CD4-positive, CD25-positive, alpha-beta regulatory T cell (primary cell): Measurements from ENCODE around the gene CRPPA. TPM values are rescaled to one million over a fixed set of nuclear protein-coding genes. Genes with fewer than 3 reads are reported as not detected.

Experiments
- ATAC-seq, 2 donors: fragments of 150-1000 bp; cut with Tn5 transposase; one replicate each; pipeline ENCODE4 v1.10.0; 2021; ENCODE audit warnings: low read depth in 2 of 2, moderate number of reproducible peaks in 2 of 2, moderate library complexity in 1 of 2
- DNase-seq, 3 donors: peaks; one replicate each; pipeline versions ENCODE4 v3.0.0 to v3.0.0-alpha.2; 2012 to 2022; ENCODE audit warnings: mixed read lengths in 1 of 3
- H3K27ac ChIP-seq: one replicate; pipeline ENCODE4 v1.7.0; 2013; ENCODE audit warnings: mild to moderate bottlenecking, low read length; ENCODE audit not compliant: insufficient read depth, poor library complexity, severe bottlenecking
- H3K27me3 ChIP-seq: one replicate; pipeline ENCODE4 v1.7.0; 2013; ENCODE audit warnings: low read length; ENCODE audit not compliant: control insufficient read depth, insufficient read depth
- H3K36me3 ChIP-seq: one replicate; pipeline ENCODE4 v1.7.0; 2013; ENCODE audit warnings: mild to moderate bottlenecking, low read length, moderate library complexity; ENCODE audit not compliant: control insufficient read depth, insufficient read depth
- H3K4me1 ChIP-seq: 2 replicates; pipeline ENCODE4 v1.7.0; 2013; ENCODE audit warnings: mild to moderate bottlenecking, low read length; ENCODE audit not compliant: insufficient read depth, control insufficient read depth, poor library complexity, severe bottlenecking
- H3K4me3 ChIP-seq: one replicate; pipeline ENCODE4 v1.7.0; 2013; ENCODE audit warnings: low read depth, mild to moderate bottlenecking, low read length, moderate library complexity
- H3K9me3 ChIP-seq, 2 experiments: 1 replicate in 1 of 2; 2 replicates in 1 of 2; pipeline ENCODE4 v1.7.0; 2013; ENCODE audit warnings: low read length in 2 of 2, mild to moderate bottlenecking in 1 of 2, moderate library complexity in 1 of 2; ENCODE audit not compliant: control insufficient read depth in 2 of 2
- H3K27ac Mint-ChIP-seq, 3 donors: one replicate each; pipeline ENCODE4 v1.8.0; 2020 to 2022; ENCODE audit warnings: mild to moderate bottlenecking in 3 of 3, mixed read lengths in 3 of 3, moderate library complexity in 2 of 3
- H3K27me3 Mint-ChIP-seq: one replicate; pipeline ENCODE4 v1.8.0; 2022; ENCODE audit warnings: mild to moderate bottlenecking, mixed read lengths
- H3K36me3 Mint-ChIP-seq: one replicate; pipeline ENCODE4 v1.8.0; 2020; ENCODE audit warnings: mixed read lengths
- H3K4me1 Mint-ChIP-seq, 4 donors: one replicate each; pipeline ENCODE4 v1.8.0; 2020 to 2022; ENCODE audit warnings: mixed read lengths in 4 of 4, mild to moderate bottlenecking in 1 of 4
- H3K4me3 Mint-ChIP-seq, 4 donors: one replicate each; pipeline ENCODE4 v1.8.0; 2020 to 2022; ENCODE audit warnings: mild to moderate bottlenecking in 4 of 4, mixed read lengths in 4 of 4, moderate library complexity in 3 of 4
- H3K9me3 Mint-ChIP-seq, 7 donors: one replicate each; pipeline ENCODE4 v1.8.0; 2020 to 2022; ENCODE audit warnings: mixed read lengths in 7 of 7, mild to moderate bottlenecking in 3 of 7, moderate library complexity in 2 of 7
- polyA plus RNA-seq, 4 donors: library from polyadenylated mRNA; unstranded; fragments of 300-500 nt; fragmentation: Illumina TruSeq; gene quantifications; one replicate each; pipeline ENCODE4 v1.2.3, GENCODE V29; 2021
- total RNA-seq: library from RNA; stranded (reverse); gene quantifications from one replicate; pipeline ENCODE4 v1.2.3, GENCODE V29; 2022

CRPPA gene
- total and polyA plus RNA-seq, 5 donors from 2014 or later, result 0.03 to 0.17 (median 0.10) TPM; not detected in 1

DNA sequence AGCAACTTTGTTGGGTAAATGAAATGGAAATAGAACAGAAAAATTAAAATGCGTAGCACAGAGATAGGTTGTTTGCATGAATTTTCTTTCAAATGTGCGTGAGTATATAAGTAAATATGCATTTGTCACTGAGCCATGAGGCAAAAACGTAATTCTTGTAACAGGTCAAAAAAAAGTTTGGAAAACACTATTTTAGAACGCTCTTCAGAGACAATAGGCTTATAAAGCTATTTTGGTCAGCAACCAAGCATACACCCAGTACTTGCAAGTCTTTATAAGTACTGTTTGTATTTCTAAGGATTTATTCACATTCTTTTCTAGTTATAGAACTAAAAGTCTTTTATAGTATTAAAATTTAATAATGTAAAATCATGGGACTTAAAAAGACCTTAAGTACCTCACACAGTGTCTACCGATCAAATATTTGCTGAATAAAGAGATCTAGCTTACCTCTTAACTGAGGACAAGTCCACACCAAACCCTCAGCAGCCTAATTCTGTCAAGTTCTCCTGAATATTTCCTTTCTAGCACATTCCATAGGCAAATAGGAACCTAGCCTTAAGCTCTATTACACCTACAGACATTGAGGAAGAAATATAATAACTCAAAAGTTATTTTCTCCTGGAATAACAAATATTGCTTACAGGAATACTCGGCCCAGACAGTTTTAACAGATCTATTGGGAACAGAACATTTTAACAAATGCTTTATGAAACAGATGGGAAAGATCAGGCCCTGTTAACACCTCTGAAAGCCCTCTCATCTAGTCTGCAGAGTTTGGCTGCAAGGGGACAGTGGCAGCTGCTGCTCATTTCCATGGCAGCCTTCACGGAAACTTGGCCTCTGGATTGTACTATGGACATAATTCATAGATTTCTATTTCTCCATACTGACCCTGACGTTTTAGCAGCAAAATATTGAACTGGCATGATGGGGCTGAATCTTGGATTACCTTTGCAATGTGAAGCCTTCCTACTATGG lies 8.8 kb downstream of the CRPPA start:
- H3K27me3 ChIP-seq, result no peaks in the 10 kb centered on the region
- Mint-ChIP-seq H3K27ac (no peak overlapping the region), H3K9me3 (peaks cover 0 to 2% (median 0%) of the 10 kb centered on the region in 7 donors), H3K36me3 (no peaks in the 10 kb centered on the region), H3K4me1 (no peaks in the 10 kb centered on the region), H3K27me3 (no peaks in the 10 kb centered on the region), H3K4me3 (no peak overlapping the region)
- DNase-seq (no peak), ATAC-seq (no peak)
- H3K36me3 ChIP-seq, result no peaks in the 10 kb centered on the region
- no peaks in the 10 kb centered on the region for H3K9me3 ChIP-seq
- no peak overlapping the region for H3K4me3 ChIP-seq
- H3K27ac ChIP-seq, result no peak overlapping the region
- no peaks in the 10 kb centered on the region for H3K4me1 ChIP-seq

DNA sequence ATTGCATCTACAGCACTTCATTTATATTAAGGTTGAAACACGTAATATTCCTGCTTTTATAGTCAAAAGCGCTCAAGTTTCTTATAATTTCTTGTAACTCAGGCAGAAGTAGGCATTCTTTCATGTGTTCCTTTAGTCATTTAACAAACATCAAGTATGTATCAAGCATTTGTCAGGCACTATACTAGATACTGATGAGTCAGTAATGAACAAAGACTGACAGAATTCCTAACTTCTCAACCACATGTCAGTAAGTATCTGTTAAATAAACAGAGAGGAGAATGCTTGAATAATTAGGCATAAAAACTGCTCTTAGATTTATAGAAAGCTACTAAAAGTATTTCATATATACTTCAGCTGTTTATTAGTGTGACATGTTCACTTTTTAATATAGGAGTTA lies 9.9 kb downstream of the CRPPA start:
- Mint-ChIP-seq H3K4me1 (no peaks in the 10 kb centered on the region), H3K9me3 (peaks cover 0 to 2% (median 0%) of the 10 kb centered on the region in 7 donors), H3K4me3 (no peak overlapping the region), H3K27ac (no peak overlapping the region), H3K36me3 (no peaks in the 10 kb centered on the region), H3K27me3 (no peaks in the 10 kb centered on the region)
- Histone ChIP-seq H3K36me3 (no peaks in the 10 kb centered on the region), H3K27me3 (no peaks in the 10 kb centered on the region), H3K9me3 (no peaks in the 10 kb centered on the region), H3K4me3 (no peak overlapping the region), H3K27ac (no peak overlapping the region), H3K4me1 (no peaks in the 10 kb centered on the region)
- DNase-seq, result no peak
- ATAC-seq, result no peak

DNA sequence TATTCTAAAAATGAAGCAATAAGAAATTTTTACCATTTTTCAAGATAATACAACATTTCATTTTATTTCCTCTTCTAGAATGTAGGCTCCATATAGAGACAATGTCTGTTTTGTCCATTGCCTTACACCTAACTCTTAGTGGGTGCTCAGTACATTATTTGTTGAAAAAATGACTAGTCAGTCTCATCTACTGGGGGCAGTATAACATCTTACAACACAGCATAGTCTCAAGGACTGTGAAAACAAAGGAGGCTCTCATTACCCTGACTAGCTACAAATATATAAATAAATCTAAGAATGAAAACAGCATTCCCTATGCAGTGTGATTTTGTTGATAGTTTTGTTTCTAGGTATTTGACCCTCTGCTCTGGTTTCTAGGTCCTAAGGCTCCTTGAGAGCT lies 11.6 kb downstream of the CRPPA start:
- H3K27ac Mint-ChIP-seq, result no peak overlapping the region
- Histone ChIP-seq H3K4me3 (no peak overlapping the region), H3K27me3 (no peaks in the 10 kb centered on the region), H3K4me1 (no peaks in the 10 kb centered on the region), H3K9me3 (no peaks in the 10 kb centered on the region), H3K36me3 (no peaks in the 10 kb centered on the region), H3K27ac (no peak overlapping the region)
- peaks cover 0 to 7% (median 0%) of the 10 kb centered on the region in 7 donors for H3K9me3 Mint-ChIP-seq
- DNase-seq (no peak), ATAC-seq (no peak)
- H3K4me3 Mint-ChIP-seq, result no peak overlapping the region
- no peaks in the 10 kb centered on the region for H3K36me3 Mint-ChIP-seq
- H3K27me3 Mint-ChIP-seq, result no peaks in the 10 kb centered on the region
- H3K4me1 Mint-ChIP-seq, result no peaks in the 10 kb centered on the region

DNA sequence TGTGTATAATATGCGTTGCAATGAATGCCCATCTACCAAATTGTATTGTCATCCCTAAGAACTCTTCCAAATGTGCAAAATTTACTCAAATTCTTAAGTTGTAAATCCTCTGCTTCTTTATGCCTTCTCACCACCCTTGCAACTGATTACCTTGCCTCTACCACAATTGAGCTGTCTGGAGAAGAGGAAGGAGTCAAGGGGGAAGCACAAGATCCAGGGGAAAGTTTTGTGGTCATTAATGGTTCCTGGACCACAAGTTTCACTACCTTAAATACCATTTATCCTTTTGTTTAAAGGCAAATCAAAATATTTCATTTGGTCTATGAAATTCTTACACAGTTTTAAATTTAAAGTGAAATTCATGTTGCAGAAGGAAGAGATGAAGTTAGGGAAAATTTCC lies 16.7 kb downstream of the CRPPA start:
- Histone ChIP-seq H3K36me3 (no peaks in the 10 kb centered on the region), H3K4me3 (no peak overlapping the region), H3K4me1 (no peaks in the 10 kb centered on the region), H3K27me3 (no peaks in the 10 kb centered on the region), H3K9me3 (peaks cover 0 to 21% of the 10 kb centered on the region in 2 experiments), H3K27ac (no peak overlapping the region)
- ATAC-seq, result no peak
- no peaks in the 10 kb centered on the region for H3K27me3 Mint-ChIP-seq
- H3K4me1 Mint-ChIP-seq, result no peaks in the 10 kb centered on the region
- no peaks in the 10 kb centered on the region for H3K36me3 Mint-ChIP-seq
- H3K27ac Mint-ChIP-seq, result no peak overlapping the region
- no peak overlapping the region for H3K4me3 Mint-ChIP-seq
- DNase-seq, result no peak
- H3K9me3 Mint-ChIP-seq, result peaks cover 0 to 24% (median 7%) of the 10 kb centered on the region in 7 donors

DNA sequence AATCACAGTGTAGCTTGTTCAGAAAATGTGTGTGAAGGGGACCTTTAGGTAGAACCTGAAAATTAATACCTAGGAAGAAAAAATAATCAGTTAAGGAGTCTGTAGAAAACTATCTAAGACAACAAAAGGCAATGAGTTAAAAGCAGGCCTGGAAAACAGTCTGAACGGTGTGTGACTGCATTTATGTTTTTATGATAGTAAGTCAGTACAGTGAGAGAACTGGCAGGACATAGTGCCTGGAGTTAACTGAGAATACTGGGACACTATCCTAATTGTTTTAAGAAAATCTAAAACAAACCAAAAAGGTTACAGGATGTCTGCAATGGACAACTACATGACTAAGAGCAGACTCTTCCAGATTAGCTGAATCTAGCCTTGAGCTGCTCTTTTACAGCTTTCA lies 17.9 kb downstream of the CRPPA start:
- H3K9me3 Mint-ChIP-seq, result peaks cover 0 to 24% (median 7%) of the 10 kb centered on the region in 7 donors
- H3K36me3 Mint-ChIP-seq, result no peaks in the 10 kb centered on the region
- no peak overlapping the region for H3K27ac Mint-ChIP-seq
- H3K4me3 ChIP-seq, result no peak overlapping the region
- H3K4me3 Mint-ChIP-seq, result no peak overlapping the region
- no peaks in the 10 kb centered on the region for H3K27me3 ChIP-seq
- no peak overlapping the region for H3K27ac ChIP-seq
- H3K27me3 Mint-ChIP-seq, result no peaks in the 10 kb centered on the region
- peaks cover 0 to 26% of the 10 kb centered on the region in 2 experiments for H3K9me3 ChIP-seq
- no peaks in the 10 kb centered on the region for H3K4me1 Mint-ChIP-seq
- no peaks in the 10 kb centered on the region for H3K4me1 ChIP-seq
- no peaks in the 10 kb centered on the region for H3K36me3 ChIP-seq
- no peak for ATAC-seq
- no peak for DNase-seq

DNA sequence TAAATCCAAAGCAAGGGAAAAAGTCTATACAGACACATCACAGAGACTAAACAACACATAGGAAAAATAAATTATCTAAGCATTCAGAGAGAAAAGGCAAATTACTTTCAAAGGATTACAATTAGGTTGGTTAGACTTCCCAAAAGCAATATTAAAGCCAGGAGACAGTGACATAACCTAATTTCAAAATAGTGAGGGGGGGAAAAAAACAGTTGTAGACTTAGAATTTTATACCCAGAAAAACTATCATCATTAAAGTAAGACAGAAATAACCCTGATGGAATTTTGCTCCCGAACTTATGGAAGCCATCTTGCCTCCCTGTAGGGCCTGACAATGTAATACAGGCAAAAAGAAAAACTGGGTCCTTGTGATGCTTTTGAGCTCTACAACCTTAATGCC lies 18.4 kb downstream of the CRPPA start:
- no peaks in the 10 kb centered on the region for H3K27me3 Mint-ChIP-seq
- H3K36me3 ChIP-seq, result no peaks in the 10 kb centered on the region
- H3K27ac ChIP-seq, result no peak overlapping the region
- H3K4me3 Mint-ChIP-seq, result no peak overlapping the region
- H3K27ac Mint-ChIP-seq, result no peak overlapping the region
- peaks cover 2 to 24% (median 7%) of the 10 kb centered on the region in 7 donors for H3K9me3 Mint-ChIP-seq
- H3K36me3 Mint-ChIP-seq, result no peaks in the 10 kb centered on the region
- H3K4me1 ChIP-seq, result no peaks in the 10 kb centered on the region
- H3K4me3 ChIP-seq, result no peak overlapping the region
- no peaks in the 10 kb centered on the region for H3K4me1 Mint-ChIP-seq
- H3K9me3 ChIP-seq, result peaks cover 0 to 27% of the 10 kb centered on the region in 2 experiments
- ATAC-seq (no peak), DNase-seq (no peak)
- no peaks in the 10 kb centered on the region for H3K27me3 ChIP-seq

DNA sequence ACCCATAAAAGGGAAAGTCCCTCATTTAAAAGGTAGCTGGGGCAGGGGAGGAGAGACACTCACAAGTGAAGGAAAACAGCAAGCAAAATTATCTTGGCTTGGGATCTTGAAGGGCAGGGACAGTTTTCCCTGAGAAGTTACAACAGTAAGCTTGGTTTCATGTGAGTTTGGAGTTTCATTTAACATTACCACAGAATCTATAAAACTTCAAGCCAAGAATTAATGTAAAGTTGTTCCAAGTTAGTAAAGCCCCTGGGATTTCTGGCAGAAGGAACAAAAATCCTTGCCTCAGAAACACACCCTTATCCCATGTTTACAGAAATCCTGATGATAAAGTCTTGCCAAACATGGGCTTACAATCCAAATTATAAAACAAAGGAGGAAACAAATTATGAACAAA lies 19.2 kb downstream of the CRPPA start:
- Histone ChIP-seq H3K4me1 (no peaks in the 10 kb centered on the region), H3K36me3 (no peaks in the 10 kb centered on the region), H3K9me3 (peaks cover 0 to 28% of the 10 kb centered on the region in 2 experiments), H3K27me3 (no peaks in the 10 kb centered on the region), H3K27ac (no peak overlapping the region), H3K4me3 (no peak overlapping the region)
- no peaks in the 10 kb centered on the region for H3K36me3 Mint-ChIP-seq
- ATAC-seq (no peak), DNase-seq (no peak)
- H3K4me3 Mint-ChIP-seq, result no peak overlapping the region
- H3K27ac Mint-ChIP-seq, result no peak overlapping the region
- H3K27me3 Mint-ChIP-seq, result no peaks in the 10 kb centered on the region
- H3K9me3 Mint-ChIP-seq, result peaks cover 4 to 24% (median 7%) of the 10 kb centered on the region in 7 donors
- H3K4me1 Mint-ChIP-seq, result no peaks in the 10 kb centered on the region

DNA sequence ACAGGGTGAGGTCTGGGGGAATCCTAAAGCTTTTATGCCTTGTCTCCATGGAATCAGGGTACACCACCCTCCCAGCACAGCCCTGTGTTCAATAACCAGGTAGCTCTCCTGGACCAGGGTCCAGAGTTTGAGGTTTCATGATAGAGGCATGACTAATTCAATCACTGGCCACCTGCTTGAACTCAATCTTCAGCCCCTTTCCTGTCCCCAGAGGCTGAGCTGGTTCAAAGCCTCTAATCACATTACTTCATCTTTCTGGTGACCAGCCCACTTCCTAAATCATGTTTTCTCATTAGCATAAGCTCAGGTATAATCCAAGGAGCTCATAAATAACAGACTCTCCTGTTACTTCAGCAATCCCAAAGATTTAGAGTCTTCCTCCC lies 20.5 kb downstream of the CRPPA start:
- Histone ChIP-seq H3K27me3 (no peaks in the 10 kb centered on the region), H3K36me3 (no peaks in the 10 kb centered on the region), H3K4me3 (no peak overlapping the region), H3K9me3 (peaks cover 0 to 31% of the 10 kb centered on the region in 2 experiments), H3K27ac (no peak overlapping the region), H3K4me1 (no peaks in the 10 kb centered on the region)
- no peaks in the 10 kb centered on the region for H3K27me3 Mint-ChIP-seq
- ATAC-seq (no peak), DNase-seq (no peak)
- peaks cover 0 to 5% (median under 1%) of the 10 kb centered on the region in 4 donors for H3K4me1 Mint-ChIP-seq
- H3K36me3 Mint-ChIP-seq, result peaks cover 3% of the 10 kb centered on the region
- H3K9me3 Mint-ChIP-seq, result peaks cover 2 to 32% (median 11%) of the 10 kb centered on the region in 7 donors
- no peak overlapping the region for H3K4me3 Mint-ChIP-seq
- no peak overlapping the region for H3K27ac Mint-ChIP-seq
